Epidermal melanocyte (primary cell): ENCODE measurements around the gene BRAP.
"Not testable (repeated sequence)": the region's sequence is repeated elsewhere in the genome, so short reads cannot be mapped to it uniquely, and the experiment has no call there.

Experiments
- DNase-seq: peaks from one replicate; pipeline ENCODE4 v3.0.0; 2011; ENCODE audit warnings: low spot score; ENCODE audit not compliant: insufficient read length

BRAP gene, protein sequence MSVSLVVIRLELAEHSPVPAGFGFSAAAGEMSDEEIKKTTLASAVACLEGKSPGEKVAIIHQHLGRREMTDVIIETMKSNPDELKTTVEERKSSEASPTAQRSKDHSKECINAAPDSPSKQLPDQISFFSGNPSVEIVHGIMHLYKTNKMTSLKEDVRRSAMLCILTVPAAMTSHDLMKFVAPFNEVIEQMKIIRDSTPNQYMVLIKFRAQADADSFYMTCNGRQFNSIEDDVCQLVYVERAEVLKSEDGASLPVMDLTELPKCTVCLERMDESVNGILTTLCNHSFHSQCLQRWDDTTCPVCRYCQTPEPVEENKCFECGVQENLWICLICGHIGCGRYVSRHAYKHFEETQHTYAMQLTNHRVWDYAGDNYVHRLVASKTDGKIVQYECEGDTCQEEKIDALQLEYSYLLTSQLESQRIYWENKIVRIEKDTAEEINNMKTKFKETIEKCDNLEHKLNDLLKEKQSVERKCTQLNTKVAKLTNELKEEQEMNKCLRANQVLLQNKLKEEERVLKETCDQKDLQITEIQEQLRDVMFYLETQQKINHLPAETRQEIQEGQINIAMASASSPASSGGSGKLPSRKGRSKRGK

DNA sequence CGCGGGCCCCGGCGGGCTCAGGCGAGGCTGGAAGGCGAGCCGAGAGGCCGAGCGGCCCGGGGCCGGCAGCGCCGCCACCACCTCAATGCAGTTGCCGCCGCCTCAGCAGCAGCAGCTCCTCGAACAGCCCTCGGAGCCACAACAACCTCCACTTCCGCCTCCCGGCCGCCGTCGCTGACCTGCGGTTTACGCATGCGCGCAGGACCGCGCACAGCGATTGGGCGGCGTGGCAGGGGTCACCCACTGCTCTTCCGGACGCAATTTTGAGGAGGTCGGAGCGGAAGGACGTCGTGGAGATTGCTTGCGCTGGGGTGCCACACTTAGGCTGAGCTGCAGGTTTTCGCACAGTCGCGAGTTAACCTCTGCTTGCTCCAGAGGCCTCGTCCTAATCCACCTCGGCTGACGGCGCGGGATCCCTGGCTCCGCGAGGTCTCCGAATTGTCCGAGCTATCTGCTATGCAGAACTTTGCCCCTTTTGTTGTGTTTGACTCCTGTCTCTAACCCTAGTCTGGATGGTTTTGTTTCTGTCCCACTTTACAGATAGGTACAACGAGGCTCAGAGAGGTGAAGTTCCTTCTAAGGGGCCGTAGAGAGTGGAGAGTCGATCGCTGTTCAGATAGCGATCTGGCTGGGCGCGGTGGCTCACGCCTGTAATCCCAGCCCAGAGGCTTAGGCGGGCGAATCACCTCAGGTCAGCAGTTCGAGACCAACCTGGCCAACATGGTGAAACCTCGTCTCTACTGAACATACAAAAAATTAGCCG is at the start of gene BRAP, which contains the start of gene ACAD10:
TSS of gene BRAP (minus strand) at position 146 of the 763 bp plus-strand sequence. CDS start 164 bp downstream, outside the sequence.
TSS of gene ACAD10 (plus strand) at position 243 of the 763 bp plus-strand sequence. CDS start 6,657 bp downstream, outside the sequence.
- peak; percentile 92 for DNase-seq

DNA sequence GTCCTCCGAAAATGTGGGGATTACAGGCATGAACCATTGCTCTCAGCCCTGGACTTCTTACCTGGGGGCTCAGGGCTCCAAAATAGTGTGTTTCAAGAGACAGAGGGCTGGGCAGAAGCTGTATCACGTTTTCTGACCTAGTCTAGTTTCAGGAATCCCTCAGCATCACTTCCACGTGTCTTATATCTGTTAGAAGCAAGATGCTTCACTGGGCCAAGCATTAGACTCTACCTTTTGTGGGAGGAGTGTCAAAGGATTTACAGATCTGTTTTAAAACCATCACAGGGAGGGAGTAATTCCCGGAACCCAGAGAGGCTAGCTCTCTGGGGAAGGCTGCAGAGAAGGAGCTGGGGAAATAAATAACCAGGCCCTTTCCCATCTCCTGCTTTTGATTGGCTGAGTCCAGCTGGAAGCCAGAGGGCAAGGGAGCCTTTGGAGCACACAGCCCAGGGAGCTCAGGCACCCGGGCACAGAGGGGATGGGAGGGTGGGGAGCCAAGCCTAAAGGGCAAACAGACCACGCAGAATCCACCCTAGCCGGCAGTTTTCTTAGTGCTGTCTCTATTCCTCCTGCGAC is 47.7 kb upstream of the BRAP start:
- no peak for DNase-seq

DNA sequence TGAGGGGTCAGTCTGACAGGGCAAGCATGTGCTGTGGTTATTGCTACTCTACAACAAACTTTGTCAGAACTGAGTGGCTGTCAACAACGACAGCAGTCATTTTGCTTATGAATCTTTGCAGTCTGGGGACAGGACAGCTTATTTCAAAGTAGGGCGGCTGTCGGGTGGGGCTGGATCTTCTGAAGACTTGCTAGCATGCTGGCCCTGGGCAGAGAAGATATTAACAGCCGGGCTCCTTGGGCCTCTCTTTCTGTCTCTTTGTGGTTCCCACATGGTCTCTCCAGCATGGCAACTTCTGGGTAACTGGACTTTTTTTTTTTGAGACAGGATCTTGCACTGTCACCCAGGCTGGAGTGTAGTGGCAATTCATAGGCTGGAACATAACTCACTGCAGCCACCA is 47.0 kb upstream of the BRAP start:
- DNase-seq: no peak

DNA sequence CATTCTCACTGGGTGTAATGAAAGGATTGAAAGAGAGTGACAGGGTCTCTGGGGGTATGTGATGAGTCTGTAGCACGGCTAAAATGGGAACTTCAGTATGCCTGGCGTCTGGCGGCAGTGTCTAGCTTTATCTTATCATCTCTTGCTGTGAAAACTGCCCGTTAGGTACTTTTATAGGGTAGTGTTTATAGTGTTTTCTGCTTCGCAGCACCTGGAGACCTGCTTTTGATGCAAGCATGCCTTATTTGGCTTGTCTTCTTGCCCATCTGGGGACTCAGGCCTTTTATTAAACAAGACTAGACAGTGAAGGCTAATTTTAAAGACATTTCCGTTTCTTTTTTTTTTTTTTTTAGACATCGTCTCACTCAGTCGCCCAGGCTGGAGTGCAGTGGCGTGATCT is 44.7 kb upstream of the BRAP start:
- no peak for DNase-seq

DNA sequence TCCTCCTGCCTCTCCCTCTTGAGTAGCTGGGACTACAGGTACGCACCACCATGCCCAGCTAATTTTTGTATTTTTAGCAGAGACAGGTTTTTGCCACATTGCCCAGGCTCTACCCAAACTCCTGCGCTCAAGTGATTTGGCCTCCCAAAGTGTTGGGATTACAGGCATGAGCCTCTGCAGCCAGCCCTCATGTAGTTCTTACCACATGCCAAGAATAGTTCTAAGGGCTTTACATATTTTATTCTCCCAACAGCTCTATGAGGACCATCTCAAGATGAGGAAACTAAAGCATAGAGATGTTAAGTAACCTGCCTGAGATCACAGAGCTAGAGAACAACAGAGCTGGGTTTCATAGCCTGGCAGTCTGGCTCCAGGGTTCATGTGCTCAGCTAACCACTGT is 43.0 kb upstream of the BRAP start:
- DNase-seq: no peak

DNA sequence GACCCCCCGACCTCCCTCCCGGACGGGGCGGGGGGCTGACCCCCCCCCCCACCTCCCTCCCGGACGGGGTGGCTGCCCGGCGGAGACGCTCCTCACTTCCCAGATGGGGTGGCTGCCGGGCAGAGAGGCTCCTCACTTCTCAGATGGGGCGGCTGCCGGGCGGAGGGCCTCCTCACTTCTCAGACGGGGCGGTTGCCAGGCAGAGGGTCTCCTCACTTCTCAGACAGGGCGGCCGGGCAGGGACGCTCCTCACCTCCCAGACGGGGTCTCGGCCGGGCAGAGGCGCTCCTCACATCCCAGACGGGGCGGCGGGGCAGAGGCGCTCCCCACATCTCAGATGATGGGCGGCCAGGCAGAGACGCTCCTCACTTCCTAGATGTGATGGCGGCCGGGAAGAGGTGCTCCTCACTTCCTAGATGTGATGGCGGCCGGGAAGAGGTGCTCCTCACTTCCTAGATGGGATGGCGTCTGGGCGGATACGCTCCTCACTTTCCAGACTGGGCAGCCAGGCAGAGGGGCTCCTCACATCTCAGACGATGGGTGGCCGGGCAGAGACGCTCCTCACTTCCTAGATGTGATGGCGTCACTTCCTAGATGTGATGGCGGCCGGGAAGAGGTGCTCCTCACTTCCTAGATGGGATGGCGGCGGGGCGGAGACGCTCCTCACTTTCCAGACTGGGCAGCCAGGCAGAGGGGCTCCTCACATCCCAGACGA is 38.0 kb upstream of the BRAP start:
- DNase-seq: not testable (repeated sequence)

DNA sequence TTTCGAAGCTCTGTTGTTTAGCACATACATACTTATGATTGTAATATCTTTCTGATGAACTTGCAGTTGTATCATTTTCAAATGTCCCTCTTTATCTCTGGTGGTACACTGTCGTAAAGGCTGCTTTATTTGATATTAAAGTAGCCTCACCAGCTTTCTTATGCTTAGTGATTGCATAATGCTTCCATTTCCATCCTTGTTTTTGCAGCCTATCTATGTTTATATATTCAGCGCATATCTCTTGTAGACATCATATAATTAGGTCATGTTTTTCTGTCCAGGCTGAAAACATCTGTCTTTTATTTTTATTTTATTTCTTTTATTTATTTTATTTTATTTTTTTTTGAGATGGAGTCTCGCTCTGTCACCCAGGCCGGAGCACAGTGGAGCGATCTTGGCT is 34.7 kb upstream of the BRAP start:
- DNase-seq: no peak

DNA sequence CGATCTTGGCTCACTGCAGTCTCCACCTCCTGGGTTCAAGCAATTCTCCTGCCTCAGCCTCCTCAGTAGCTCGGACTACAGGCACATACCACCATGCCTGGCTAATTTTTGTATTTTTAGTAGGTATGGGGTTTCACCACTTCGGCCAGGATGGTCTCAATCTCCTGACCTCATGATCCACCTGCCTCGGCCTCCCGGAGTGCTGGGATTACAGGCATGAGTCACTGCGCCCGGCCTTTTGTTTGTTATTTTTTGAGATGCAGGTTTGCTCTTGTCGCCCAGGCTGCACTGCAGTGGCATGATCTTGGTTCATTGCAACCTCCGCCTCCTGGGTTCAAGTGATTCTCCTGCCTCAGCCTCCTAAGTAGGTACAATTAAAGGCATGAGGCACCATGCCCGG is 33.6 kb upstream of the BRAP start:
- not testable (repeated sequence) for DNase-seq

DNA sequence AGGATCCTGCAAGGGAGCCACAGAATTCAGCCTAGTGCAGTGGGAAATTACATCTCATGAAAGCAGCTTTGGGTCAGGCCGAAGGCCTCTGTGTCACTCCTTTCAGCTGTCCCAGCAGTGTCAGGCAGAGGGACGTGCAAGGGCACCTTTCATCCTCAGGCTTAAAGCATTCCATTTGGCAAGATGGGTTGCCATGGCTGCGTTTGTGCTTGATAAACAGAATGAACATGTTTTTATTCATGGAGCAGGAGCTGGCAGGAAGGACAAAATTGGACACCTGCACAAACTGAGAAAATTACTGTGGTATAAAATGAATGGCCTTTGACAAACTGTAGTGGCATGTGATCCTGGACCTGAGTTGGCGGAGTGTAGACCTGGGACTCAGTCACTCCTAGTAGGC is 29.5 kb upstream of the BRAP start:
- DNase-seq: no peak

DNA sequence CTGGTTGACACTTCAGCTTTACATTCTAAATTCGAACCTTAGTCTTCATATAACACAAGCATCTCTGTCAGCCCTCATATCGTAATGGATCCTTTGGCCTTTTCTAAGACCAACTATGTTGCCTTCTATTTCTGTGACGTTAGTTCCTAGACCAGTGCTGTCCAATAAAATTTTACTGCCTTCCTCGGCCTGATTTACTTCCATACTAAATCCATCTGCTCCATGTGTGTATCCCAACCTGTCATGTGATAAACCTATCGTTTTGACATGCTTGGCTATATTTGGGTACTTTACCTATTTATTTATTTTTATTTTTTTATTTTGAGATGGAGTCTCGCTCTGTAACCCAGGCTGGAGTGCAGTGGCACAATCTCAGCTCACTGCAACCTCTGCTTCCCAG is 20.4 kb upstream of the BRAP start:
- no peak for DNase-seq

DNA sequence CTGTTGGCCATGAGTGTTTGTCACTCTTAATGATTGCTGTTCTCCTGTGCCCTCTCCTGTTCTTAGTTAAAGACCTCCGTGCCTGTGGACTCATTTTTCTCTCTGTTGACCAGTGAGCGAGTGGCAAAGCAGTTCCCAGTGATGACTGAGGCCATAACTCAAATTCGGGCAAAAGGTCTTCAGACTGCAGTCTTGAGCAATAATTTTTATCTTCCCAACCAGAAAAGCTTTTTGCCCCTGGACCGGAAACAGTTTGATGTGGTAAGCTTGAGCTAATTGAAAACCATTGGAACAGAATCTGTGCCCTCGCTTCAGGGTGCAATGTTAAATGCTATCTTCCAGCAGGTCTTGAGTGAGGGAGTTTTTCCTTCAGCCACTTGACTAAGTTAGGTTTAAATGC is 19.9 kb upstream of the BRAP start:
- DNase-seq: no peak

DNA sequence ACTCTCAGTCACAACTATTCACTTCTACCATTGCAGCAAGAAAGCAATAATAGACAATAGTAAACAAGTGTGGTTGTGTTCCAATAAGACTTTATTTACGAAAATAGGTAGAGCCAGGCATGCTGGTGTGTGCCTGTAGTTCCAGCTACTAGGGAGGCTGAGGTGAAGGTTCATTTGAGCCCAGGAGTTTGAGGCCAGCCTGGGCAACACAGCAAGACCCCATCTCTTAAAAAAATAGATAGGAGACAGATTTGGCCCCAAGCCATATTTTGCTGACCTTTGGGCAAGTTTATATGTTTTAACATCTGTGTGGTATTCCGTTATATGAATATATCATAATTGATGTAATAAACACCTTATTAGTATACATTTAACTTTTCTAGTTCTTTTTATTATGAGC is 14.2 kb upstream of the BRAP start:
- DNase-seq: no peak

DNA sequence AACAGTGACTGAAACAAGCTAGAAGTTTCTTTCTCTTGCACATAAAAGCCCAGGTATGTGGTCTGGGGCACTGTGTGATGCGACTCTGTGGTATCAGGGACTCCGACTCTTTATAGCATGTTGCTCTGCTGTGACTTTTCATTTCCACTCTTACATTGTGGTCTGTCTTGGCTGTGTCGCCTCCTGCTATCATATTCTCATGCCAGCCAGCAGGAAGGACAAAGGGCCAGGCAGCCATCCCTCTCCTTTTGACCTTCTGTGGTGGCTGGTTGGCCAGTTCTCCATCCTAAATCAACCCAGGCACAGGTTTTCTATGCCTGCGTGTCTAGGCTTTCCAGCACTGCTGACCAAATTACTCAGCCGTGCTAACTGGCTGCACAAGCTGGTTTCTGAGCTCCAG is 8.1 kb upstream of the BRAP start:
- DNase-seq: no peak

DNA sequence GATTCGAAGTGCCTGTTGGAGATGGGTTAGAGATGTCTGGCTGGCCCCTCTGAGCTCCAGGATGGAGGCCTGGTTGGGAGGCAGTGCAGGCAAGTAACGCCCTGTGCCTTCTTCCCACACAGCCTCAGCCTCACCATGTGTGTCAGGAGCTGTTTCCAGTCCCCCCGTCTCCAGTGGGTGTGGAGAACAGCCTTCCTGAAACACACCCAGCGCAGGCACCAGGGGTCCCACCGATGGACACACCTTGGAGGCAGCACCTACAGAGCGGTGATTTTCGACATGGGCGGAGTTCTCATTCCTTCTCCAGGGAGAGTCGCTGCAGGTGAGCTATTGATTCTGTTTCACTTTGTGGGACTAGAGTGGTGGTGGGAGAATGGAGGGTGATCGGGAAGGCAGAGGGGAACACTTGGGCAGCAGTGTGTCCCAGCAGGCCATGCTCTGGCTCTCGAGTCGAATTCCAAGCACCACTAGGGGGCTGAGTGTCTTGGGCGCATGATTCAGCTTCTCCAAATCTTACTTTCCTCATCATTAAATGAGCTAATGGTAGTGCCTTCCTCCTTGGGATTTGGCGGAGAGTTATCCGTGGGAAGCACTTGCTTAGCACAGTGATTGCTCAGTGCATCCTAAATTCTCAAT is 6.9 kb upstream of the BRAP start:
- no peak for DNase-seq

DNA sequence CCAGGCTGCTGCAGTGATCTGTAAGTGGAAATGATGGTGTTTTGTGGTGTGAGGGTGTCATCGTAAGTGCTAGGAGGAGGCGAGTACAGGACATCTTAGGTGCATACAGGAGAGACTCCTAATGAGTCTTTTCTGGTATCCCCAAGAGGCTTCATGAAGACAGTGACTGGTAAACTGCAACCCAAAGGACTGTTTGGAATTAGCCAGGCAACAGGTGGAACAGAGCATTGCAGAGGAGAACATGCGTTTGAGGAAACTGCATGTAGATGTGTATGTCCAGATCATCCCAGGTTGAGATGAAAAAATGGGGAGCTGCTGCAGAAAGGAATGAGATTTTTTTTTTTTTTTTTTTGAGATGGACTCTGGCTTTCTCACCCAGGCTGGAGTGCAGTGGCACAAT is 5.5 kb upstream of the BRAP start:
- no peak for DNase-seq

DNA sequence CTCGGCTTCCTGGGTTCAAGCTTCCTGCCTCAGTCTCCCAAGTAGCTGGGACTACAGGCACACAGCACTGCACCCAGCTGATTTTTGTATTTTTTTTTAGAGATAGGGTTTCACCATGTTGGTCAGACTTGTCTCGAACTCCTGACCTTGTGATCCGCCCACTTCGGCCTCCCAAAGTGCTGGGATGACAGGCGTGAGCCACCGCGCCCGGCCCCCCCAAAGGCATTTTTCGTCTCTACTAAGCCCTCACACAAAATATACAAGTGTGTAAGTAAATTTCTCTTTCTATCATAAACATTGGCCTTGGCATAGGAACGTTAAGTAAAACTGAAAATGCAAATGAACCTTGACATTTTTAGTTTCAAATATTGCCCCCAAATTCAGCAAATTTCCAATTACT is 2.2 kb upstream of the BRAP start:
- DNase-seq: no peak

DNA sequence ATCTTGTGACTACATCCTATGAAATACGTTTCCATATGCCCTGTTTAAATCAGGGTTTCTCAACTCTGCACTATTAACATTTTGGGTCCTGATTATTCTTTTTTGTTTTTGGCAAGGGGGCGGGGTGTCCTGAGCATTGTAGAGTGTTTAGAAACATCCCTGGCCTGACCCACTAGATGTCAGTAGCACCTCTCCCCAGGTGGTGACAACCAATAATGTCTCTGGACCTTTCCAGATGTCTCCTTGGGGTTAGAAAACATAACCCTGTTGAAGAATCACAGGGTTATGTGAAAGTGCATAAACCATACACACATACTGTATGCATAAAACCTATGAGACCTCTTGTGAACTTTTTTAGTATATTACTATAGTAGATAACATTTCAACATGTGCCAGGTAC is 1.5 kb upstream of the BRAP start:
- DNase-seq: no peak

DNA sequence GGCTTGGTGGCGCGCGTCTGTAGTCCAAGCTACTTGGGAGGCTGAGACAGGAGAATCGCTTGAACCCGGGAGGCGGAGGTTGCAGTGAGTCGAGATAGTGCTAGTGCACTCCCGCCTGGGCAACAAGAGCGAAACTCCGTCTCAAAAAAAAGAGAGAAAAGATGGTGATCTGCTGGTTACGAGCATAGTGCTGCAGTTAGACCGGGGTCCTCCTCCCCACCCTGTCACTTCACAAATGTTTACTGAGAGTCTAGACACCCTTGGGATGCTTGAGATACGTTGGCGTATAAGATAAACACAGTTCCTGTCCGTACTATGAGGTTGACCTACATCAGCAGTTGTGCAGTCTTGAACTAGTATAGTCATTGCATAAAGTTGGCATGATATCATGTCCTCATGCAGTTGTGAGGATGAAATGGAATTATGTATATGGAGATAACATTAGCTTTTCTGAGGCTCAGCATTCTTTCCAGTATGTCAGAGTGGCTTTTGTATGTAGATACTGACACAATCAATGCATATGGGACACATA is 884 bp upstream of the BRAP start:
- DNase-seq: no peak

DNA sequence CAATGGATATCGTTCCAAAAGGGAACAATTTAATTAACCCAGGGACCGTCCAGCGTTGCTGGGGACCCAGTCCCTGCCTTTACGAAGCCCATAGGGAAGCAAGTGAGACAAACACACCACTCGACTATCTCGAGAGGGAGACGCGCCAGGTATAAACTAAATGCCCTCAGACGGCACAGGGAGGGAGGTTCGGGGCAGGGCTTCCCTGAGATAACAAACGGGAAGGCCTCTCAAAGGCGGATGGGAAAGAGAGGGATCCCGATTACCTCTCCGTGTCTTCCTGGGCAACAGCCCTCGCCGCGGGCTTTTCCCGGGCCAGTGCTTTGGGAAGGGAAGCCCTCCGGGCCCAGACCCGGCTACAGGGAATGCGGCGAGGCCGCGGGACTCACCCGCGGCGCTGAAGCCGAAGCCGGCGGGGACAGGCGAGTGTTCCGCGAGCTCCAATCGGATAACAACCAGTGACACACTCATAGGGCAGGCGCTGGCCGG is 390 bp downstream of the BRAP start:
- no peak for DNase-seq

DNA sequence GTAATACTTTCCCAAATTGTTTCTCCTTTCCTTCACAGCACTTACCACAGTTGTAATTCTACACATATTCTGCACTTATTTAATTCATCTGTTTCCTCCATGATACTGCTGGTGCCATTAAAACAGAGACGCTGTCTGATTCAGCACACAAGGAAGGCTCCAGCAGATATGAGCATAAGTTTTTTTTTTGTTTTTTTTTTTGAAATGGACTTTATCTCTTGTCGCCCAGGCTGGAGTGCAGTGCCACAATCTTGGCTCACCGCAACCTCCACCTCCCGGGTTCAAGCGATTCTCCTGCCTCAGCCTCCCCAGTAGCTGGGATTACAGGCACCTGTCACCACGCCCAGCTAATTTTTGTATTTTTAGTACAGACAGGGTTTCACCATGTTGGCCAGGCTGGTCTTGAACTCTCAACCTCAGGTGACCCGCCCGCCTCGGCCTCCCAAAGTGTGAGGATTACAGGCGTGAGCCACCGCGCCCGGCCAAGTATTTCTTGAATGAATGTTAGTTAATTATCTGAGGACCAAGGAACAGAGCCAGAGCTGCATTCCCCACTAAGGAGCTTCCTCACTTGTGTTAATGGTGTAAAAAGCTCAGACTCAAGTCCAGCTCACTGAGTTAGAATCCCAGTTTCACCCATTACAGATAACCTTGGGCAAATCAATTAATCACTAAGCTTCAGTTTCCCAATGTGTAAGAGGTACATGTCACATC is 1.1 kb downstream of the BRAP start:
- DNase-seq: not testable (repeated sequence)
